Stomach (tissue), 9 donors: Measurements from ENCODE around the gene TMTC1. TPM values are rescaled to one million over a fixed set of nuclear protein-coding genes. Genes with fewer than 3 reads are reported as not detected.

Experiments
- DNase-seq, 2 donors: peaks; one replicate each; pipeline versions ENCODE4 v3.0.0 to v3.0.0-alpha.2; 2013 to 2019
- H3K27ac ChIP-seq, 5 donors: fragments of 200-600 bp in 4 of 5; sonication (generic) in 4 of 5; one replicate each; pipeline ENCODE4 v1.5.1; 2013 to 2019; ENCODE audit warnings: mild to moderate bottlenecking in 1 of 5, moderate library complexity in 1 of 5
- H3K27me3 ChIP-seq, 3 donors: fragments of 200-600 bp; sonication (generic); one replicate each; pipeline ENCODE4 v1.5.1; 2017 to 2019; ENCODE audit warnings: mixed run types in 1 of 3
- H3K36me3 ChIP-seq, 4 donors: fragments of 200-600 bp; sonication (generic); 1 replicate in 3 of 4; 2 replicates in 1 of 4; pipeline ENCODE4 v1.5.1; 2016 to 2019
- H3K4me1 ChIP-seq, 4 donors: fragments of 200-600 bp; sonication (generic); one replicate each; pipeline ENCODE4 v1.5.1; 2016 to 2019
- H3K4me3 ChIP-seq, 4 donors: fragments of 200-600 bp; sonication (generic) in 3 of 4; one replicate each; pipeline ENCODE4 v1.5.1; 2016 to 2019; ENCODE audit warnings: mild to moderate bottlenecking in 1 of 4
- H3K9me3 ChIP-seq, 4 donors: fragments of 200-600 bp; sonication (generic); one replicate each; pipeline ENCODE4 v1.5.1; 2016 to 2019
- EP300 ChIP-seq: sonication (generic); formaldehyde crosslinking; IDR thresholded peaks from one replicate; pipeline ENCODE4 v1.6.1; 2017; ENCODE audit warnings: antibody characterized with exemption
- POLR2A ChIP-seq, 4 donors: fragments of 450-650 bp; IDR thresholded peaks; one replicate each; pipeline ENCODE4 v1.6.1; 2016; ENCODE audit warnings: antibody characterized with exemption in 4 of 4, control low read depth in 2 of 4, mild to moderate bottlenecking in 1 of 4, moderate library complexity in 1 of 4
- POLR2AphosphoS5 ChIP-seq, 3 donors: sonication (generic); formaldehyde crosslinking; IDR thresholded peaks; one replicate each; pipeline ENCODE4 v1.6.1; 2016; ENCODE audit warnings: antibody characterized with exemption in 3 of 3
- WGBS, 5 donors: extraction: QIAGEN DNeasy Blood & Tissue Kit in 3 of 5; methylation state at CpG; one replicate each; pipeline versions ENCODE4 v1.1.5 to v1.1.7; 2013 to 2018; 5-methylcytosine and 5-hydroxymethylcytosine counted together
- intact Hi-C: fragments of 100-400 bp; cut with DNase I; formaldehyde crosslinking; loops from one replicate; pipeline ENCODE4 v1.15.1; 2023; ENCODE audit warnings: low total_unique reads
- polyA plus RNA-seq, 3 donors: library from polyadenylated mRNA; stranded (reverse); fragments of 200-250 nt; gene quantifications; one replicate each; pipeline ENCODE4 v1.2.3, GENCODE V29; 2013
- total RNA-seq, 5 donors: library from RNA; depleted of rRNA; stranded (reverse); fragments of >200 nt; gene quantifications; one replicate each; pipeline versions ENCODE4 v1.1.0 to v1.2.3, GENCODE V29; 2014 to 2016
- TF ChIP-seq, protein P1 (sequence below), 7 experiments: fragments of 450-650 bp in 4 of 7; fragments of 200-600 bp in 3 of 7; sonication (generic) in 3 of 7; IDR thresholded peaks; one replicate each; pipeline ENCODE4 v1.5.1; 2016 to 2019; ENCODE audit warnings: antibody characterized with exemption in 7 of 7, control low read depth in 2 of 7, mild to moderate bottlenecking in 1 of 7
- donor health status: healthy with polysubstance abuse.
- donor health status: Bipolar disorder and iron deficiency.
- donor health status: healthy.

Gene TMTC1
- total and polyA plus RNA-seq, 8 donors: 1.5 to 76.8 (median 19.1) TPM

DNA sequence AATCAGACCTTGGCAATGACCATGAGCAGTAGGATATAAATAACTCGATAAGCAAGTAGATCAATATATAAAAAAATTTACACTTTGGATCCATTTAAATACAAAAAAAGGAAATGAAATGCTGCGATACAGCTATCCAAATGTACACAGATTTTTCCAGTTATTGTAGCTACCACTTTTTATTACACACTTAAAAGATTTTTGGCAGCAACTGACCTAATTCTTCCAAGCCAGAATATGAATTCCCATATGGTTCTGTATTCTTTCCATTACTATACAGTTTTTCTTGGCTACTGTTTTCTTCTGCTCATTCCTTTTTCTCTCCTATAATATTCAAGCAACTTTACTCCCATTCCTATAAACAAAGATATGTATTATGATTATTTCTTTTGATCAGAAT, 52.2 kb downstream of the TMTC1 start:
- Histone ChIP-seq H3K36me3 (no peaks in the 10 kb centered on the region), H3K27ac (no peak overlapping the region), H3K4me3 (no peak overlapping the region), H3K4me1 (peaks cover 0 to 65% (median 12%) of the 10 kb centered on the region in 4 donors), H3K27me3 (no peaks in the 10 kb centered on the region), H3K9me3 (no peaks in the 10 kb centered on the region)
- WGBS, 5 donors: 45 to 83% (median 66%) methylated on average over 2 of the region's 2 CpGs
- intact Hi-C loops: no loop called here
- TF ChIP-seq POLR2AphosphoS5 (IDR thresholded peaks at IDR 0.05): no peak
- TF ChIP-seq, protein P1, sequence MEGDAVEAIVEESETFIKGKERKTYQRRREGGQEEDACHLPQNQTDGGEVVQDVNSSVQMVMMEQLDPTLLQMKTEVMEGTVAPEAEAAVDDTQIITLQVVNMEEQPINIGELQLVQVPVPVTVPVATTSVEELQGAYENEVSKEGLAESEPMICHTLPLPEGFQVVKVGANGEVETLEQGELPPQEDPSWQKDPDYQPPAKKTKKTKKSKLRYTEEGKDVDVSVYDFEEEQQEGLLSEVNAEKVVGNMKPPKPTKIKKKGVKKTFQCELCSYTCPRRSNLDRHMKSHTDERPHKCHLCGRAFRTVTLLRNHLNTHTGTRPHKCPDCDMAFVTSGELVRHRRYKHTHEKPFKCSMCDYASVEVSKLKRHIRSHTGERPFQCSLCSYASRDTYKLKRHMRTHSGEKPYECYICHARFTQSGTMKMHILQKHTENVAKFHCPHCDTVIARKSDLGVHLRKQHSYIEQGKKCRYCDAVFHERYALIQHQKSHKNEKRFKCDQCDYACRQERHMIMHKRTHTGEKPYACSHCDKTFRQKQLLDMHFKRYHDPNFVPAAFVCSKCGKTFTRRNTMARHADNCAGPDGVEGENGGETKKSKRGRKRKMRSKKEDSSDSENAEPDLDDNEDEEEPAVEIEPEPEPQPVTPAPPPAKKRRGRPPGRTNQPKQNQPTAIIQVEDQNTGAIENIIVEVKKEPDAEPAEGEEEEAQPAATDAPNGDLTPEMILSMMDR (IDR thresholded peaks at IDR 0.05): no peak
- no peak for TF ChIP-seq EP300
- TF ChIP-seq POLR2A (IDR thresholded peaks at IDR 0.05): no peak
- DNase-seq: peak in 1 of 2 donors; percentile 54

DNA sequence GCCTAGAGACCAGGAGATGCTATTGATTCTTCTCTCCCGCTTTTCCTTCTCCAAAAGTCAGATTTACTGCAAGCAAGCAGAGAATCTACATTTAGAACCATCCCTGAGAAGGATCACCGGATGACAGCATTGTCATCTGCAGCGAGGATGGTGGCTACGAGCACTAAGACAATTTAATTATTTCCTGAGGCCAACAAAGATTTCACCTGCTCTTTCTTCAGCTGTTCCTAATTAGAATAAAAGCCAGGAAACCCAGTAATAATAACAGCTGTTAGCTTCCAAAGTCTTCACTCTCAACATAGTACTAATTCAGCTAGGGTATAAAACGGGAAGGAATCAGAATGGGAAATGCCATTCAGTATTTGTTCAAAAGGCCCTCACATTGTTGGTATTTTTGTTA, 53.3 kb downstream of the TMTC1 start:
- TF ChIP-seq POLR2A (IDR thresholded peaks at IDR 0.05): no peak
- TF ChIP-seq POLR2AphosphoS5 (IDR thresholded peaks at IDR 0.05): no peak
- TF ChIP-seq EP300: no peak
- TF ChIP-seq, protein P1 (IDR thresholded peaks at IDR 0.05): no peak
- H3K4me3 ChIP-seq: no peak overlapping the region
- WGBS, 5 donors: 82 to 88% (median 86%) methylated on average over 5 of the region's 5 CpGs
- H3K27ac ChIP-seq: no peak overlapping the region
- H3K4me1 ChIP-seq: peaks cover 4 to 71% (median 21%) of the 10 kb centered on the region in 4 donors
- no peaks in the 10 kb centered on the region for H3K27me3 ChIP-seq
- no peak for DNase-seq
- H3K9me3 ChIP-seq: no peaks in the 10 kb centered on the region
- intact Hi-C loops: no loop called here
- no peaks in the 10 kb centered on the region for H3K36me3 ChIP-seq

DNA sequence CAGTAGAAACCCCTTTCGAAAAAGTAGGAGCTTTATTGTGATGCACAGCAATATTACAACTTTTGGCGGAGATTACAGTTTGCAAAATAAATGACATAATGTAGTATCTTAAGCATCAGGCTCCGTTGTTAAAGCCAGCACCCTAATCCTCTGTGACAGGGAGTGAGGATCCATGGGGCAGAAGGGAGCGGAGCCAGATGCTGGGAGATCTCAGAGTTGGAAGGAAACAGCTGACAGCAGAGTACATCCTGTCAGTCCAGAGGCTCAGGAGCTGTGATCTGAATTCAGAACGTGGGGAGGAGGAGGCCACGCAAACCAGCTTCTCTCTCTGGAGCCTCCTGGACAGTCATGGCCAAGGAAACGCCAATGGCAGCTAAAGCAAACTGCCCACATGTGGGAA, 55.7 kb downstream of the TMTC1 start:
- Histone ChIP-seq H3K9me3 (no peaks in the 10 kb centered on the region), H3K4me1 (peaks cover 4 to 57% (median 14%) of the 10 kb centered on the region in 4 donors), H3K27ac (peak overlapping the region in 4 of 5 donors; percentile 30 to 64 (median 50)), H3K36me3 (no peaks in the 10 kb centered on the region), H3K4me3 (no peak overlapping the region), H3K27me3 (no peaks in the 10 kb centered on the region)
- intact Hi-C loops: no loop called here
- 58 to 77% (median 65%) methylated on average over 7 of the region's 7 CpGs for WGBS, 5 donors
- TF ChIP-seq EP300 (no peak), POLR2AphosphoS5 (IDR thresholded peaks at IDR 0.05) (no peak), POLR2A (IDR thresholded peaks at IDR 0.05) (no peak)
- TF ChIP-seq, protein P1 (IDR thresholded peaks at IDR 0.05): no peak
- DNase-seq: peak in 1 of 2 donors; percentile 39

DNA sequence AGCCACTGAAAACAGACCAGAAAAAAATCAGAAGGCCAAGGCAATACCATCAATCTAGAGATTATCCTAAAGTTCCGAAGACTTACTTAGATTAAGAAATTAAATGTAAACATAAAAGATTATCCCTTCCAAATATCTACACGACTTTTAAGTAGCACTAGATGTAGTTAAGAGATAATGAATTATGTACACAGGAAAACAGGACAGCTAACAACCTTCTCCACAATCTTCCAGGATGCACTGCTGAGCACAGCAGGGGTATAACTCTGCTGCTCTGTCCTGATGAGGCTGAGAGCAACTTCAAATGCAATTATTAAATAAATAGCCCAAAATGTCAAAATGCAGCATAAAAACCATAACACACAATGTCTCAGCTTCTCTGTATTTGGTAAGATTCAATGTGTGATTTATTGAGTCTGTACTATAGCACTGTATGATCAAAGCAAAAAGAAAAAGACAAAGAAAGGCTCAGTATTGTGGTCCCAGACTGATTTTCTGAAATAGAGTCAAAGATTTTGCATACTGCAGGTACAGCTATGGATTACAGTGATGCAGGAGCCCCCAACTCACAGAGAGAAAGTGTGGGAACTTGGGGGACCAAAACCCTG, 56.9 kb downstream of the TMTC1 start:
- H3K4me1 ChIP-seq: peaks cover 4 to 51% (median 14%) of the 10 kb centered on the region in 4 donors
- DNase-seq: no peak
- intact Hi-C loops: no loop called here
- no peak overlapping the region for H3K4me3 ChIP-seq
- WGBS, 5 donors: 26 to 46% (median 34%) methylated on average over 2 of the region's 2 CpGs
- no peaks in the 10 kb centered on the region for H3K36me3 ChIP-seq
- peak overlapping the region in 4 of 5 donors; percentile 30 to 64 (median 50) for H3K27ac ChIP-seq
- no peaks in the 10 kb centered on the region for H3K27me3 ChIP-seq
- TF ChIP-seq EP300 (no peak), POLR2AphosphoS5 (IDR thresholded peaks at IDR 0.05) (no peak), POLR2A (IDR thresholded peaks at IDR 0.05) (no peak)
- TF ChIP-seq, protein P1 (IDR thresholded peaks at IDR 0.05): no peak
- H3K9me3 ChIP-seq: no peaks in the 10 kb centered on the region
